ENCODE data around the gene KISS1R. TPM values are rescaled to one million over a fixed set of nuclear protein-coding genes. Genes with fewer than 3 reads are reported as not detected.

Gene KISS1R
- total RNA-seq, 1 donor from 2014 or later = 2.2 TPM

- intact Hi-C loops (cut with micrococcal nuclease) = loop anchor here (10.0 kb wide), 1 partner anchor 1556 kb away; the partner anchor contains the start of gene LMNB2
Measured at GRCh38 chr19:898663-899062, 18.5 kb upstream of the KISS1R start.

- intact Hi-C loops (cut with micrococcal nuclease) = loop anchor here (1.0 to 10.0 kb wide), 2 partner anchors 10 to 1555 kb away; partner anchors contain the start of gene LMNB2
Measured at GRCh38 chr19:899336-900042, 17.6 kb upstream of the KISS1R start.

GRCh38 chr19:900043-900301 is 17.2 kb upstream of the KISS1R start:
- intact Hi-C loops (cut with micrococcal nuclease) = loop anchor here (1.0 kb wide), 1 partner anchor 9 kb away; no protein-coding TSS in a partner anchor

- intact Hi-C loops (cut with micrococcal nuclease) = loop anchor here (1.0 kb wide), 1 partner anchor 9 kb away; no protein-coding TSS in a partner anchor
Measured at GRCh38 chr19:900302-901111, 16.6 kb upstream of the KISS1R start.

- intact Hi-C loops (cut with micrococcal nuclease) = no loop called here
Measured at GRCh38 chr19:901216-902092, 15.7 kb upstream of the KISS1R start.

- intact Hi-C loops (cut with micrococcal nuclease) = no loop called here
Measured at GRCh38 chr19:902093-902370, 15.1 kb upstream of the KISS1R start.

- intact Hi-C loops (cut with micrococcal nuclease) = no loop called here
Measured at GRCh38 chr19:902446-903226, 14.5 kb upstream of the KISS1R start.

- intact Hi-C loops (cut with micrococcal nuclease) = no loop called here
Measured at GRCh38 chr19:903266-903797, 13.8 kb upstream of the KISS1R start.

GRCh38 chr19:904545-904944 is 12.6 kb upstream of the KISS1R start:
- intact Hi-C loops (cut with micrococcal nuclease) = no loop called here

GRCh38 chr19:906480-906879 is 10.7 kb upstream of the KISS1R start:
- intact Hi-C loops (cut with micrococcal nuclease) = loop anchor here (5.0 kb wide), 1 partner anchor 109 kb away; the partner anchor contains the start of gene PTBP1

GRCh38 chr19:907183-907853 is 9.8 kb upstream of the KISS1R start:
- intact Hi-C loops (cut with micrococcal nuclease) = loop anchor here (5.0 kb wide), 1 partner anchor 110 kb away; the partner anchor contains the start of gene PTBP1

GRCh38 chr19:911197-912033 is 5.7 kb upstream of the KISS1R start:
- intact Hi-C loops (cut with micrococcal nuclease) = no loop called here

- intact Hi-C loops (cut with micrococcal nuclease) = loop anchor here (1.0 kb wide), 2 partner anchors 19 to 39 kb away; partner anchors contain the start of genes MED16 and RNU6-9
Measured at GRCh38 chr19:912181-913079, 4.7 kb upstream of the KISS1R start.

- intact Hi-C loops (cut with micrococcal nuclease) = loop anchor here (1.0 kb wide), 2 partner anchors 20 to 40 kb away; partner anchors contain the start of genes MED16 and RNU6-9
Measured at GRCh38 chr19:913080-913748, 3.9 kb upstream of the KISS1R start, which contains the start of gene R3HDM4. Gene R3HDM4 (minus strand): TSS chr19:913219. CDS start chr19:913157, 62 bp downstream.

- intact Hi-C loops (cut with micrococcal nuclease) = no loop called here
Measured at GRCh38 chr19:916645-917322, 349 bp upstream of the KISS1R start.

GRCh38 chr19:918152-918437 is 962 bp downstream of the KISS1R start:
- intact Hi-C loops (cut with micrococcal nuclease) = no loop called here

All from T-helper 1 cell treated with Interleukin-12 subunit alpha and Interleukin-12 subunit beta and Interleukin-4 antibody, amounts not matched to agents 30 ng/mL and 1 ng/mL, for 36 hours (primary cell).